NOMO-1 (cell line): Measurements from ENCODE around the gene LYPLA2.
"Not testable (repeated sequence)": the region's sequence is repeated elsewhere in the genome, so short reads cannot be mapped to it uniquely, and the experiment has no call there.

ENCODE experiments used
- DNase-seq, 2 experiments: peaks; one replicate each; lab custom pipeline; 2025; ENCODE audit not compliant: unreplicated experiment in 2 of 2; lab: John Stamatoyannopoulos, UW

Gene LYPLA2

GRCh38 chr1:23799570-23800399 lies 8.8 kb downstream of the LYPLA2 start:
- peak; percentile 75 to 82 for DNase-seq

GRCh38 chr1:23800400-23801337 lies 9.7 kb downstream of the LYPLA2 start, which contains the start of gene GALE:
TSS of gene GALE (minus strand) at chr1:23800754. CDS start at chr1:23799007, 1,747 bp downstream.
- DNase-seq = peak; percentile 87 to 98

DNA sequence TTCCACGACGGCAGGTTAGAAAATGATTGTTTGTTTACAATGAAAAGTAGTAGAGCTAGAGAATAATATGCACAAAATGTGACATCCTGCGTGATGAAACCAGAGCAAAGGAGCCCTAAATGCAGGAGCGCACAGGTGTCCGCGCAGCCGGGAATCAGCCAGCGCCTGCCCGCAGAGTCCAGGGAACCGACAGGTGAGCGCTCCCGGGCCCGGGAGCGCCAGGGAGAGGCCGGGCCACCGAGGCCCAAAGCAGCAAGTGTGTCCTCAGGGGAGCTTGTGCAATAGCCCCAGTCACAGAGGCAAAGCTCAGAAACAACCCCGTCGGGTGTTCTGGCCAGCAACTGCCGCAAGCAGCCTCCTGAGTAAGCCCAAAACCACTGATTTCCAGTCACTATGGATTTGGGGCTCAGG lies 10.4 kb downstream of the LYPLA2 start:
- DNase-seq = no peak

DNA sequence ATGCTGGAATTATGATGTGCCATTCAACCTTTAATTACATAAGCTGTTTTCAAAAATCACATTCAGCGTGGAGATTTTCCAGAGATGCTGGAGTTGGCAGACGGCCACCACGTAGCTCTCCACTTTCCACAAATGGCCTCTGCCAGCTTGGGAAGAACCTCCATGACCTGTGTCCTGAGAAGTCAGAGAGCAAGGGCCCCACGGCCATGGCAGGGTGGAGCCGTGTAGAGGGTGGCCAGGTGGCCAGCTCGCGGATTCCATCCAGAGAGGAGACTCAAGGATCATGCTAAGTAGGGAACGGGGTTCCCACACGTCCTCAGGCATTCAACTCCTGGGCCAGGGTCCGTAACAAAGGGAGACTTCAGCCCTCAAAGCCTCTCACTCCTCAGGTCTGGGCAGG lies 10.9 kb downstream of the LYPLA2 start:
- DNase-seq = no peak

DNA sequence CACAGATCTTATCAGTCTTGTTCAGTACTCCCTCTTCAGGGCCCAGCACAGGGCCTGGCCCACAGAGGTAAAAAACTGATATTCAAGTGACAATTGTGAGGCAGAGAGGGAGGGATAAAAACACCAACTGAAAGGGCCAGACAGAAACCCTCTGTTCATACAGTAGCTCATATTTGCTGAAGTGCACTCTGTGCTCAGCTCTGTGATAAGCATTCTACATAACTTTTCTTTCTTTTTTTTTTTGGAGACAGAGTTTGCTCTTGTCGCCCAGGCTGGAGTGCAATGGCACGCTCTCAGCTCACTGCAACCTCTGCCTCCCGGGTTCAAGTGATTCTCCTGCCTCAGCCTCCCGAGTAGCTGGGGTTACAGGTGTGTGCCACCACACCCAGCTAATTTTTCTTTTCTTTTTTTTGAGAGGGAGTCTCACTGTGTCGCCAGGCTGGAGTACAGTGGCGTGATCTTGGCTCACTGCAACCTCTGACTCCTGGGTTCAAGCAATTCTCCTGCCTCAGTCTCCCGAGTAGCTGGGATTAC lies 11.9 kb downstream of the LYPLA2 start:
- not testable (repeated sequence) for DNase-seq

GRCh38 chr1:23803674-23804073 lies 12.7 kb downstream of the LYPLA2 start:
- no peak for DNase-seq

GRCh38 chr1:23804183-23804835 lies 13.4 kb downstream of the LYPLA2 start:
- peak; percentile 57 to 80 for DNase-seq

DNA sequence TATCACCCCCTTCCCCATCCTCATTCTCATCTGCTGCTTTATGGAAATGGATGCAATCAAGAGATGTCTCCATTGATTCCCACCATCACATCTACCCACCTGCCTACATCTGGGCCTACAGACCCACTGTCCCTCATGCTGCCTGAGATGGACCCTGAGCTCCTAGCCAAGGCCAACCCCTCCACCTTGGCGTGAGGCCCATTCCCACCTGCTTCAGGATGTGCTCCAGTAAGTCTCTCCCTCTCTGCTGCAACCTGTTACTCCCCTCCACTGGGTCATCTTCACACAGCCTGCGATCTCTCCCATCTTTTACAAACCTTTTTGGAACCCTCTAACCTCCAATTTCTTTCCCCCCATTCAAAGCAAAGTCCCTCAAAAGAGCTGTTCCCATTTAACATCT lies 14.1 kb downstream of the LYPLA2 start:
- DNase-seq = no peak

DNA sequence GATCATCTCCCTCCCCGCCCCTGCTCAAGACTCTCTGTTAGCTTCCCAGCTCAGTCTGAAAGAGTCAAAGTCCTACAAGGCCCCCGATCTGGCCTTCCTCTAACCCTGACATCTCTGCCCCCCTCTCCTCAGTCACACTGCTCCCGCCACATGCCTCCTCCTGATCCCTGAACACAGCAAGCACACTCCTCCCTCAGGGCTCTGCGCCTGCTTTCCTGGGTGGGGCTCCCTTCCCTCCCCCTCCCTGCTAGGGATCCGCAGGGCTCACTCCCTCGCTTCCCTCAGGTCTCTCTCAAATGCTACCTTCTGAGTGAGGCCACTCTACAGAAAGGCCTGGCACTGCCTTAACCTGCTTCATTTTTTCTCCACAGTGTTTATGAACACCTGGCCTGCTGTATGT lies 15.3 kb downstream of the LYPLA2 start:
- DNase-seq = no peak

DNA sequence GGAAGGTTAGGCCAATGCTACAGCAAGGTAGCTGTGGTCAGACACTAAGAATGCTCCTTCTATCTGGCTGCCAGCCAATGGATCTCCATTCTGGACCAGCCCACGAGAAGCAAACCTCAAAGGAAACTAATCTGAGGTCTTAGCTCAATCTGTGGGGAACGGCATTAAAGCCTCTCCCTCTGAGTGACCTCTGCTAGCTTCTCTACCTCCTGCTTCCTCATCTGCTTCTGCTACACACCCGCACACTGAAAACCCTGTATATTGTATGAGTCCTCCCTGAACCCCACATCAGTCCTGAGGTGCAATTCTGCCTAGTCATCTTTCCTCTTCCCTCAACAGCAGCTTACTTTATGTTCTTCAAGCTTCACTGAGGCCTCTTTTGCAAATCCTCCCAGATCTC lies 16.5 kb downstream of the LYPLA2 start:
- peak; percentile 79 to 88 for DNase-seq

GRCh38 chr1:23809751-23810171 lies 18.8 kb downstream of the LYPLA2 start:
- peak; percentile 95 to 96 for DNase-seq

DNA sequence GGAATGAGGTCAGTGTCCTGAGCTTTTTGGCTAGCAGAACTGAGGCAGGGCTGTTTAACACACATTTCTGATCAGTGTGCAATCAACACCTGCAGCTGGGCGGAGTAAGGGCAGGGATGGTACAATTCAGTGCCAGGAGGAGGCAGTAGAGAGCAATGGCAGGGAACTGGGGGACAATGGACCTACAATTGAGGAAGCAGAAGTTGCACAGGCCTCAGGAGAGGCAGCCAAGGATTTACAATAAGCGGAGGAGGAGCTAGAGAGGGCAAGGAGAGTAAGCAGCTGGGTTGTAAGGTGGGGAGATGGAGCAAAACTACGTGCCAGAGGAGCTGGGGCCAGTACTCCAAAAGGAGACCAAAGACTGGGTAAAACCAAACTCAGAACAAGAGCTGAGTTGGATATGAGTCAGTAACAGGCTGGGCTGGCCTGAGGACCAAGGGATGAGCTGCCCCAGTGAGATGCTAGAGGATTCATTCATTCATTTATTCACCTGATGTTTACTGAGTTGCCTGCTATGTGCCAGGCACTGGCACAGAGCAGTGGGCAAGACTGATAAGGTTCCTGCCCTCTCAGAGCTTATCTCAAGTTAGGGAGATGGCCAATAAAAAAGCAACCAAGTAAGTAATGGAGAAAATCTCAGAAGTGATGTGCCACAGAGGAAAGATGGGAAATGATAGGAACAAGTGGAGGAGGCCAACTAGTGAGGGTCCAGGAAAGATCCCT lies 20.0 kb downstream of the LYPLA2 start:
- DNase-seq = peak; percentile 88 to 93

GRCh38 chr1:23814016-23814415 lies 23.1 kb downstream of the LYPLA2 start:
- no peak for DNase-seq

DNA sequence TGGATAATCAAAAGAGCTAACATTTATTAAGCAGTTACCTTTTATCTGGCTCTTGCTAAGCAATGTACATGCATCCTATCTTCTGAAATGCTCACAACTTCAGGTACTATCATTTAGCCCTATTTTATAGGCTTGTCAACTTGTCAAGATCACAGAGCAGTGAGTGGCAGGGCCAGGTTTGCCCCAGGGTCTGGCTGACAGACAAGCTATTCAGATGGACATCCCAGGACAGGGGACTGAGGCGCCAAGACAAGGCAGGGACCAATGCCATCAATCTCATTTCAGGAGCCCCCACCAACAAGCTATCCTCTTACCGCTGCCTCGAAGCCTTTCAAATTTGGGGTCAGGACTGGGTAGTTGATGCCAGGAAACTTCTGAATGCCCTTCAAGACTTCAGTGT lies 25.4 kb downstream of the LYPLA2 start:
- no peak for DNase-seq

- DNase-seq = no peak
Observed at GRCh38 chr1:23816906-23817305, 26.0 kb downstream of the LYPLA2 start.

- no peak for DNase-seq
Observed at GRCh38 chr1:23817633-23818032, 26.7 kb downstream of the LYPLA2 start.

DNA sequence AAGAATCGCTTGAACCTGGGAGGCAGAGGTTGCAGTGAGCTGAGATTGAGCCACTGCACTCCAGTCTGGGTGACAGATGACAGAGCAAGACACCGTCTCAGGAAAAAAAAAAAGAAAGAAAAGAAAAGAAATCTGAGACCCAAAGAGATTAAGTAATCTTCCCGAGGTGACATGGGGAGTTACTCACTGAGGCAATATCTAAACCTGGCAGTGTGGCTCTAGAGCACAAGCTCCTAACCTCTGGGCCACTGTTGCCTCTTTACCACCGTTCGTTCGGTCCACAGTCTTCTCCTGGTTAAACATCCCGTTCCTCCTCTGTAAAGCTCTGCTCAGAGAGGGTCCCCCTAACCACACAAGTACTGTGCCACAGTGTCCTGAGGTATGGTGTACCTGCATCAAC lies 32.8 kb downstream of the LYPLA2 start:
- DNase-seq = no peak

- DNase-seq = no peak
Observed at GRCh38 chr1:23824711-23825075, 33.7 kb downstream of the LYPLA2 start.

DNA sequence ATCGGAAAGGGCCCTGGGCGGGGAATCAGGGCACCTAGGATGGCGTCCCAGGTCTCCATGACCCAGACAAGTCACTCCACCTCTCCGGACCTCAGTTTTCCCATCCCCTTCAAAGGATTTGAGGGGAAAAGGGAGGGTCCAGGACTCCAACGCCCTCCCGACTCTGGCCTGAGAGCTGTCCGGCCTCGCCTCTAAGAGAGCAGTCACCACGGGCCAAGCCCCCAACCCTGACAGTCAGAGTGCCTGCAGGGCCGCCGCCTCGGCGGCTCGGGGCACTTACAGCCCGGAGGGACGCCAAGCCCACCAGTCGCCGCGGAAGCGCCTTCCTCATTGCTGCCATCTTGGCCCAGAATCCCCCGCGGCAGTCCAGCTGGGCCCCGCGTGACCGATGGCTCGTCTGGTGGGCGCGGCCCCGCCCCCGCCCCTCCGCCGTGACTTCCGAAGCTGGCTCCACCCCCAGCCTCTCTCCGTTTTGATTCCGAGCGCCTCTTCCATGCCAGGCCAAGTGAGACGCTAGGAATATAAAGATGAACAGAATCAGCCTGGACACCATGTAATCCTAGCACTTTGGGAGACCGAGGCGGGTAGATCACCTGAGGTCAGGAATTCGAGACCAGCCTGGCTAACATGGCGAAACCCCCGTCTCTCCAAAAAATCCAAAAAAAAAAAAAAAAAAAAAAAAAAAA lies 34.3 kb downstream of the LYPLA2 start, which contains the start of gene HMGCL:
TSS of gene HMGCL (minus strand) at position 354 of the 686 bp plus-strand sequence. CDS start at position 340, 14 bp downstream.
- DNase-seq = peak; percentile 87 to 90
